Fibroblast of villous mesenchyme (primary cell): ENCODE results near the gene GRIK2. TPM values are rescaled to one million over a fixed set of nuclear protein-coding genes. Genes with fewer than 3 reads are reported as not detected.
A peak's percentile ranks its signal among the peaks of the same experiment; 100 is the strongest.

Source experiments
- DNase-seq: peaks from one replicate; pipeline ENCODE4 v3.0.0-alpha.2; 2010; ENCODE audit warnings: low read depth
- H3K4me3 ChIP-seq: 2 replicates; pipeline ENCODE4 v1.5.1; 2011; ENCODE audit warnings: low read depth, mild to moderate bottlenecking, low read length
- CTCF ChIP-seq: IDR thresholded peaks from 2 replicates; pipeline ENCODE4 v1.5.1; 2012; ENCODE audit warnings: low read depth, mild to moderate bottlenecking, low read length; ENCODE audit not compliant: insufficient read depth
- total RNA-seq: library from RNA; depleted of rRNA; stranded (reverse); fragments of >200 nt; gene quantifications from 2 replicates; pipeline ENCODE4 v1.2.3, GENCODE V29; 2012

GRIK2 gene
- total RNA-seq, 1 donor = 15.1 TPM

- DNase-seq = no peak
- H3K4me3 ChIP-seq = no peak overlapping the region
- TF ChIP-seq CTCF = no peak
Measured at GRCh38 chr6:101541894-101542293, 148.4 kb downstream of the GRIK2 start.

GRCh38 chr6:101543796-101544195 lies 150.3 kb downstream of the GRIK2 start:
- H3K4me3 ChIP-seq = no peak overlapping the region
- DNase-seq = no peak
- TF ChIP-seq CTCF = no peak

- no peak for TF ChIP-seq CTCF
- no peak overlapping the region for H3K4me3 ChIP-seq
- DNase-seq = no peak
Measured at GRCh38 chr6:101544286-101544685, 150.8 kb downstream of the GRIK2 start.

GRCh38 chr6:101545191-101545590 lies 151.7 kb downstream of the GRIK2 start:
- no peak overlapping the region for H3K4me3 ChIP-seq
- TF ChIP-seq CTCF = no peak
- DNase-seq = peak; percentile 28

GRCh38 chr6:101550451-101550850 lies 156.9 kb downstream of the GRIK2 start:
- TF ChIP-seq CTCF = no peak
- H3K4me3 ChIP-seq = no peak overlapping the region

GRCh38 chr6:101554231-101554630 lies 160.7 kb downstream of the GRIK2 start:
- H3K4me3 ChIP-seq = no peak overlapping the region
- DNase-seq = no peak
- TF ChIP-seq CTCF = no peak

More at GRCh38 chr6:101550451-101550850, 156.9 kb downstream of the GRIK2 start:
- no peak for DNase-seq

GRCh38 chr6:101558712-101559111 lies 165.2 kb downstream of the GRIK2 start:
- DNase-seq = no peak
- TF ChIP-seq CTCF = no peak
- no peak overlapping the region for H3K4me3 ChIP-seq
